Ecto neural progenitor cell (in vitro differentiated cells): ENCODE data around the gene MYO18B.

Experiments used
- DNase-seq: peaks from one replicate; pipeline ENCODE4 v3.0.0-alpha.2; 2018; ENCODE audit warnings: low spot score

Gene MYO18B

DNA sequence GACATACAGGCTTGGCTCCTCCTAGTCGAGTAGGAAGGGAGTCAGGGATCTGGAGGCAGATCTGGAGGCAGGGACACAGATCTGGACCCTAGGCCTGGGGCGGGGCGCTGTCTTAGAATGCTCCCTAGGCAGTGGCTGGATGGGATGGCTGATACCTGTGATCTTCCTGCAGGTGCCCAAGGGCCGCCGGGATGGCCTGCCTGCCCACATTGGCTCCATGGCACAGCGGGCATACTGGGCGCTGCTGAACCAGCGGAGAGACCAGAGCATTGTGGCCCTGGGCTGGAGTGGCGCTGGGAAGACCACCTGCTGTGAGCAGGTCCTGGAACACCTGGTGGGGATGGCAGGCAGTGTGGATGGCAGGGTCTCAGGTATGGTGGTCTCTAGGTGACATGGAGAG lies 35.4 kb downstream of the MYO18B start:
- DNase-seq: no peak

DNA sequence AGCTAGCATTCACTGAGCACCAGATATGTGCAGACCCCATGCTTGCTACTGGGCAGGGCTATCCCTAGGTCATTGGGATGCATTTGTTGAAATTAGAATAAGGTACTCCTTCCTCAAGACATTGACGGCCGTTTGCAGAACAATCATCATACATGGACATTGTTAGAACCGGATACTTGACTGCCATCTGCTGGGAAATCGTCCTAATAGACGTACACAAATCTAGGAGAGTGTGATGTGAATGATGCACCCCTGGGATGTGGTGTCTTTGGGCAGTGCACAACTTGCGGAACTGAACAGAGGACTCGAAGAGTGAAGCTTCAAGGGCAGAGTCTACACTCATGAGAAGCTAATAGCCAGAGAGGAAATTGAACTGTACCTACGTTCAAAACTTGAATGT lies 35.9 kb downstream of the MYO18B start:
- no peak for DNase-seq

DNA sequence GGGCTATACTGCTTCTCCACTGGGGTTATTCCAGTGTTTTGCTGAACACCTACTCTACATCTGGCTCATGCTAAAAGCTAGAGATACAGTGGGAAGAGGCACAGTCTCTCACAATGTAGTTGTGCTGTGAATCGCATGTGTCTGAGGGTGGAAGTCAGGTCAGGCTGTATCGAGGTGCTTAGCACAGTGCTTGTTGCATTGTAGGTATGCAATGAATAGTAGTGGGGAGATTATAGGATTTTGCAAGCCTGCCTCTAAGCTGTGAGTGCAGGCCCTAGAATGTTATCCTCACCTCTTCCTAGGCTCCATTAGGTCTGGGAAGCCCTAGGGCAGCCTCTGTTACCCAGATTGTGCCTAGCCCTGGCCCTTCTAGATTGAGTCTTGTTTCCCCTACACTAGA lies 37.4 kb downstream of the MYO18B start:
- DNase-seq: no peak

DNA sequence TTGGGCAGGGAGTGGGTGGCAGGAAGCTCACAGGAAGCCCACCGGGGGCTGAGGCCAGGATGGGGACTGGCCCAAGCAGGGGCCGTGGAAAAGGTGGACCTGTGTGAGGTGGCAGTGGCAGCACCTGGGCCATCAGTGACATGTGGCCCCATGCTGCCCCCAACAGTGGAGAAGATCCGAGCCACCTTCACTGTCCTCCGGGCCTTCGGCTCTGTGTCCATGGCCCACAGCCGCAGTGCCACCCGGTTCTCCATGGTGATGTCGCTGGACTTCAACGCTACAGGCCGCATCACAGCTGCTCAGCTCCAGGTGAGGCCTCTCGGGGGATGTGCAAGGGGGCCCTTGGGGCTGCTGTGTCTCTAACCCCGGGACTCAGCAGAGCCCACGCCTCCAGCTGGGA lies 37.9 kb downstream of the MYO18B start:
- no peak for DNase-seq

DNA sequence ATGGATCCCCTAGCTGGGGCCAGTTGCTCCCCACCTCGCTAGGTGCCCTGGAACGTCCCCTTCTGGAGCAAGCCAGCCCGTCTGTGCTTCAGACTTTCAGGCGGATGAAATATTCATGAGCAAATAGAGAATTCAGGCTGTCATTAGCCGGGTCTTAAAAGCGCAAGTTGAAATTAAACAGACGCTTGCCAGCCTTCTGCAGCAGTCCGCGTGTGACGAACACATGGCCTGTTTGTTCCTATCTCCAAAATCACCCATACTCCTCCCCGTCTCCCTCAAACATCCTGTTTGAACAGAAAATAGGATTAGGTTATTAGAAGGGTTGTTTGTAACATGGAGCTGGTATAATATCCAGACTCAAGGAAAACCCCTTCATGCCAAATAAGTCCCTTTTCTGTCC lies 38.7 kb downstream of the MYO18B start:
- no peak for DNase-seq

DNA sequence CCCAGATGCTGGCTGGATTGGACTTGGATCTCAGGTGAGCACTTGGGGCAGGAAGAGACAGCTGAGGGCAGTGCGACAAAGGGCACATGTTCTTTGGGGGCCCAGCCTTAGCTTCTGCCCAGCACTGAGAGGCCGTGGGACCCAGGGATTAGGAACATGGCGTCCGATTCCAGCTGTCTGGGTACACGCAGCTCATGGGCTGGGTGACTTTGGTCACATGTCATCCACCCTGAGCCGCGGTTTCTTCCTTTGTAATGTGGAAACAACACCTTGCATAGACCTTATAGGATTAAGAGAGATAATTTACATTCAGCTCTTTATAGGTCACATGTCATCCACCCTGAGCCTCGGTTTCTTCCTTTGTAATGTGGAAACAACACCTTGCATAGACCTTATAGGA lies 39.8 kb downstream of the MYO18B start:
- DNase-seq: no peak

DNA sequence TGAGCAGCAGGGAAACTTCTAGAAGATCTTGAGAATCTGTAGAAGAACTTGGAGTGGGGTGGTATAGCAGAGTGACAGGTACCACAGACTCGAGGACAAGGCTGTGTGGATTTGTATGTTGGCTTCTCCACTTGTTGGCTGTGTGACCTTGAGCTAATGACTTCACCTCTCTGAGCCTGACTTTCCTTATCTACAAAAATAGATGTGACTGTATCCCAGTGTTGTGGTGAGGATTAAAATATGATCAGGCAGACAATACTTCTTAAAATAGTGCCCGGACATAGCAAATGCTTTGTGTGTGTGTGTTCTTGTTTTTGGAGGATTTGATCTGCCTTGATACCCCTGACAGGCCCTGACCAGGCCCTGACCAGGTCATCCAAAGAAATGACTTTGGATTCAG lies 40.8 kb downstream of the MYO18B start:
- DNase-seq: no peak

DNA sequence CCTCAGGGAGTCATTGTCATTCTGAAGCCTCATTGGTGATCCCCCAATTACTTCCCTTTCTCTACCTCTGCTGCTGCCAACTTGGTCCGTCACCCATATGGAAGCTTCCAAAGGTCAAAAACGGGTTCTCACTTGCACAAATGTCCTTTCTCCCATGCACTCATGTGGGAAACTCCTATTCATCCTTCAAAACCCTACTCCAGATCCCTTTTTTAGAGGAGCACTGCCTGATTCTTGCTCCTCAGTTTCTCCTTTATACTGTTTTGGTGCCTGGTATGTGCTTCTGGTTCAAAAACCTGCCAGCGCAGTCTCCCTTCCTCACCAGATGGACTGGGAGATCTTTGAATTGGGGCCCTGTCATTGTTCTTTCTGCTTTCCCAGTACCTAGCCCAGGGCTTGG lies 41.9 kb downstream of the MYO18B start:
- no peak for DNase-seq

DNA sequence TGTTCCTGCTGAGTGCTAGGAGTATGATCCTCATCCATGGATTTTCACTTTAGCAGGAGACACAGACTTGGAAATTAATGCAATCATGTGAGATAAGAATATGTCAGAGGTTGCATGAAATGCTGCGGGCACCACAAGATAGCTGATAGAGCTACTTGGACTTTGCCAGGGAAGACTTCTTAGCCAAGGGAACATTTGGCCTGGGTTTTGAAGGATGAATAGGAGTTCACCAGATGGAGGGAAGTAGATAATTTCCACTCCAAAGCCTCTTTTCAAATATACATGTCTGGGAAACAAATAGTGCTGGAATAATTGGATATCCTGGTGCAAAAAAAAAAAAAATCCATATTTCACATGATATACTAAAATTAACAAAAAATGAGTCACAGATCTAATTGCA lies 44.2 kb downstream of the MYO18B start:
- DNase-seq: no peak

DNA sequence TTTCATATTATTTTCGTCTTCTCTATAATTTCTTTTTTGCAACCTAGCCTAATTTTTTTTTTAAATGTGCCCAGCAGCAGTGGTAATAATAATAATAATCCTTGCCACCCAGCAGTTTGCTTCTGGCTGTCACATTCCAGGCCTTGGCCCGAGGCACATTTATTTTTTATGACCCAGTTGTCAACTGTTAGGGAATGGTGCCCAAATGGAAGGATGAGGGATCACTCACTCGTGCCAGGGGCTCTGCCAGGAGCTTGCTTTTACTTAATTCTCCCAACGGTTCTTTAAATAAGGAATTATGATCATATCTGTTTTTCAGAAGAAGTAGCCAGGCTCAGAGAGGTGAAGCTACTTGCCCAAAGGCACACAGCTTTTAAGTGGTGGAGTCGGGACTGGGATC lies 49.6 kb downstream of the MYO18B start:
- no peak for DNase-seq

DNA sequence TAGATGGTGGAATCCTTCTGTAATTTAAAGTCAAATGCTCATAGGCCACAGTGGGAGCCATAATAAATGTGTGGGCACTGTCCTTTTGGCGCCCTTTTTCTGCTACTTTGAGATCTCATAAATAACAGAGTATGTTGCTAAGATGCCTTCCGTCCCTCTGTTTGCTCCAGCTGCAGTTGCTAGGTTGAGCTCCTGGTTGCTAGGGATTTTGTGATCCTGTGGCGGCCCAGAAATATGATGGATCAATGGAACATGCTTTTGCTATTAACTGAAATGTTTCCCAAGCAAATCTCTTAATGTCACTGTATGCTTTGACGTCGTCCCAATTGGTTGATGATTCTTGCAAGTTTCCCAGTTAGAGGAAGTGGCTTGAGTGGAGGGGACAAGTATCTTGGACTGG lies 53.5 kb downstream of the MYO18B start:
- no peak for DNase-seq

DNA sequence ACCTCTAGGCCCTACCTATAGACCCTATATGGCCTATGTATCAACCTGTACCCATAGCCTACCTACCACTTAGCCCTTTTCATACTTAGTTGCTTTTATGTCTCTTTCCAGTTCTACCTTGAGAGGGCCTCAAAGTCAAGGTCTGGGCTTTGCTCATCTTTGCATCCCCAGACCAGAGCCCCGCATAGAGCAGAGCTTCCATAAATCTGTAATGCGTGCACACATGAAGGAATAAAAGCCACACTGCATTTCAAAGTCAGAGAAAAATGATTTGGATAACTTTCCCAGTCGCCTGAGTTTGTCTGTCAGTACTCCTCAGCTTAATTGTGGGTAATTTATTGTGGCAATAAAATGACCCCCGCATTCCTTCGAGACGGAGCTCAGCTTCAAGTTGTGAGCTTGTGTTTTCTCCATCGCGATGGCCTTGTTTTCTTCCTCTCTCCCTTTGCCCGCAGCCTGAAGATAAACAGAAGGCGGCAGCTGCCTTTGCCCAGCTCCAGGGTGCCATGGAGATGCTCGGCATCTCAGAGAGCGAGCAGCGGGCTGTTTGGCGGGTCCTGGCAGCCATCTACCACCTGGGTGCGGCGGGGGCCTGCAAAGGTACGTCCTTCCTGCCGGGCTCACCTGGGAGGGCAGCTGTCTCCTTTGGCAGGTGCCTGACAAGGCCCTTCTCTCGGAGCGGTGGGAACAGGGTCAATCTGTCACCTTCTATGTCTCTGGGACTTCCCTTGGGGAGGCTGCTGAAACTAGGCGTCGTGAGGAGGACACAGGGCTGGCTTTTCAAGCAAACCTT lies 55.7 kb downstream of the MYO18B start:
- DNase-seq: no peak

DNA sequence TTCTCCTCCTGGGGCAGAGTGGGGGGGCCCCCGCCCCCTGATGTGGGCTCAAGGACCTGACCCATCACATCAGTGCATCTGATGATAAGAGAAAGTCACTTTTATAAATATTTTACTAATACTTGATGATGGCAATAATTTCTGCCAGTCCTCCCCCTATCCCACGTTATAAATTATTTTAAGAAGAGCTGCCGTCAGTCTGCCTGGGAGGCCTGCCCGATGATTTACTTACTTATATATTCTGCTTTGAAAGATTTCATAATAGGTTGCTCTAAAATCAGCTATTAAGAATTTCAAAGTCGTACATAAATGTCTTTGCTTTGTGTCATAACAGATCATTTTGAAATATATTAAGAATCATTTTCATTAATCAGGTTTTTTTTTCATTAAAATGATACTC lies 58.8 kb downstream of the MYO18B start:
- DNase-seq: no peak

DNA sequence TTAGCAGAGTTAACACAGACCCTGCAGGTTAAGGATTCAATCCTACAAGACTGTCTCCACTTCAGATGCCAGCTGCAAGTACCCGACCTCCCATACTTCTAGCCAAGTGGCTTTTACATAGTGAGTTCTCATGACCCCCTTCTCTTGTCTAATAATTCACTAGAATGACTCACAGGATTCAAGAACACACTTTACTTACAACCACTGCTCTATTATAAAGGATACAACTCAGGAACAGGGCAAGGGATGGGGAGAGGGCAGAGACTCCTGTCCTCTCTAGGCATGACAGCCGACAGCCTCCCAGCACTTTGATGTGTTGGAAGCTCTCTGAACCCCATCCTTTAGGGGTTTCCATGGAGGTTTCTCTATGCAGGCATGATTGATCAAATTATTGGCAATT lies 60.0 kb downstream of the MYO18B start:
- DNase-seq: no peak

DNA sequence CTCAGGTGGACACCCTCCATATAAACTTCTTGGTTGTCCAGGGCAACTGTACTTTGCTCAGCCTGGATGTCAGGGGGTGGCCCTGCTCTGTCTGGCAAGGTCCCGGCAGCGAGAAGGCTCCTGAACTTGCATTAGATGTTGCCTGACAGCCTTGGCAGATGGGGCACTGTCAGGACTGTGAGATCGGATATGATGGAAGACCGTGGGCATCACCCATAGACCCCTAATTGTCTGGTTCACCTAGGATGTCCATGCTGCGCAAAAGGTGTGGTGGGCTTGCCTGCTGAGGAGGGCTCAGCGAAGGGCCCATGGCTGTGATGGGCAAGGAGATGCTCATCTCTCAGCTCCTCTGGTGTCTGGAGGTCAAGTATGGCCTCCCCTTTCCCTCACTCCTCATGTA lies 62.7 kb downstream of the MYO18B start:
- DNase-seq: no peak

DNA sequence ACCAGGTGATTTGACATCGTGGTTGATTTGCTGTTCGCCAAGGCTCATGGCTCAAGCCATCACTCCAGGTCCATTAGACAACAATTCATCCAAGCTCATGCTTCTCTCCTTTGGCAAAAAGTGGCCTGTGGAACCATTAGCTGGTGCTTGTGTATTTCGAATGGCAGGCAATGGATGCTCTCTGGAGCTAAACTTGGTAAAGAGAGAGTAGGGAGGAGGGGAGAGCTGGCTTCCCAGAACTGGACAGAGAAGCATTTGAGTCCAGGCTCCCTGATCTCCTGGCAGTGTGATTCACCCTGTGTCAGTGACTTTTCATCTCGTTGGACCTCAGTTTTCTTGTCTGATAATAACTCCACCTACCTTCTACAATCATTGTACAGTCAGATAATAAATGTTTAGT lies 64.6 kb downstream of the MYO18B start:
- no peak for DNase-seq

DNA sequence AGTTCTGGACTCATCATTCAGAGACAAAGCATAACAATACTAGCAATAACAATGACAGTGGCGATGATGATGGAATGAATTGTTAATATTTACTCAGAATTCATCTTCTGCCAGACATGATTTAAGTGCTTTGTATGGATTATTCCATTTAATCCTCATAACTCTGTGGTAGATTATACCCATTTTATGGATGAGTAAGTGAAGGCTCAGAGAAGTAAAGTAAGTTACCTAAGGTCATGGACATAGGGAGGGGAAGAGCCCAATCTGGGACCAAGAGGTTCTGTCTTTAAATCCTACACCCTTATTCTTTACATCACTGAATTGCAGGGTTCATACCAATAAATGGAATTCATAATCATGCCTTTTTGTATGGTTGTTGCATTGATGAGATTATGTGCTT lies 72.7 kb downstream of the MYO18B start:
- DNase-seq: no peak

DNA sequence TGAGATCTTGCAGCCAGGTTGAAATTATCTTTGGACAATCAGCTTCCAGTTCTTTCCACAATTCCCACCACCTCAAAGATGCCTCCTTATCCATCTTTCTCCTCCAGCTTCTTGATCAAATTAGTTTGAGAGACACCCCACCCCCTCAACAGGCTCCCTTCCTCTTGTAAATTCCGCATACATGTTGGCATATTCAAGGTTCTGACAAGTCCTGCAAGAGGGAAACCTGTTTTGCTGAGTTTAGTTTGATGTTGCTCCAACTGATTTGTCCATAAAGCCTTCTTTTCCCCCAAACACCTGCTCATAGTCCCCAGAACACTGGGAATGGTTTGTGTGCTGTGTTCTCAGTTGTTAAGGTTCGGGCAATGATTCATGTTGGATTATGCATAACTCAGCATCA lies 73.6 kb downstream of the MYO18B start:
- no peak for DNase-seq

DNA sequence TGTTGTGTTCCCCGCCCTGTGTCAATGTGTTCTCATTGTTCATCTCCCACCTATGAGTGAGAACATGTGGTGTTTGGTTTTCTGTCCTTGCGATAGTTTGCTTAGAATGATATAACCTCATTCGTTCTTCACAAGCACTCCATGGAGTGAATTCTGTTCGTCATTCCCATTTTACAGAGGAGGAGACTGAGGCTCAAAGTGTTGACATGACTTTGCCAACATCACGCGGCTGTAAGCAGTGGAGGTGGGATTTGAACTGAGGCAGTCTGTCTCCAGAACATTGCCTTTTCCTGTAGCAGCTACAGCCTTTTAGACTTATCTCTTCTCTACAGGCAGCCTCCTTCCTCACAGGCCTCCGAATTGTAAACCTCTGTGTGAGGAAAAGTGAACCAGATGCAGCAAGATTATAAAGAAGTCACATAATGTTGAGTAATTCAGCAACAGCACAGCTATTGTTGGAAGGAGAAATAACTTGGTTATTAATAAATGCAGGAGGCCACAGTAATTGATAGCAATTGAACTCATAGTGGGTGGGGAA lies 74.6 kb downstream of the MYO18B start:
- DNase-seq: no peak

DNA sequence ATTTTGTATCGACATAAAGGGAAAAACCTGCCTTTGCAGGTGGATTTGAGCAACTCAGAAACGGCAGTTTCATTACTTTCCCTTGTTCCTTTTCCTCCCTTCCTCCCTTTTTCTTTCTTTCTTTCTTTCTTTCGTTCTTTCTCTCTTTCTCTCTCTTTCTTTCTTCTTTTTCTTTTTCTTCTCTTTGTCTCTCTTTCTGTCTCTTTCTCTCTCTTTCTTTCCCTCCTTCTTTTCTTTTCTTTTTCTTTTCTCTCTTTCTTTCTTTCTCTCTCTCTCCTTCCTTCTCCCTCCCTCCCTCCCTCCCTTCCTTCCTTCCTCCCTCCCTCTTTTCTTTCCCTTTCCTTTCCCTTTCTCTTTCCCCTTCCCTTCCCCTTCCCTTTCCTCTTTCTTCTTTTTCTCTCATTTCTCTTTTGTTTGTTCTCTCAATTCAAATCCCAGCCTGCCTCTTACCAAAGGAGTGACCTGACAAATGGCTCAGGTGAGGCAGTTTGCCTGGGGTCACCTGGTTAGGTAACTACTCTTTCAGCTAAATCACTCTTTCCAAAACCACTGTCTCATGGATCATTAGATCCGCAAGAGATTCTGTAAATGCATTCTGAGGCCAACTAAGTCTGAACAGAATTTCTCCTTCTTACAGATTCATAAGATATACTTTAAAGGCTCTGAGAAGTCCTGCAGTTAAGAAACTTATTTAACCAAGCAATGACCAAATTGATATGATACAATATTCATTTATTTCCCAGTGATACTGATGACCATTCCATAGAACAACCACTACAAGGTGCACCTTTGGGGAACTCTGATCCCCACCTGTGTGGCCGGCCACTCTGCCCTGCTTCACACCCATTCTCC lies 75.3 kb downstream of the MYO18B start:
- no peak for DNase-seq

DNA sequence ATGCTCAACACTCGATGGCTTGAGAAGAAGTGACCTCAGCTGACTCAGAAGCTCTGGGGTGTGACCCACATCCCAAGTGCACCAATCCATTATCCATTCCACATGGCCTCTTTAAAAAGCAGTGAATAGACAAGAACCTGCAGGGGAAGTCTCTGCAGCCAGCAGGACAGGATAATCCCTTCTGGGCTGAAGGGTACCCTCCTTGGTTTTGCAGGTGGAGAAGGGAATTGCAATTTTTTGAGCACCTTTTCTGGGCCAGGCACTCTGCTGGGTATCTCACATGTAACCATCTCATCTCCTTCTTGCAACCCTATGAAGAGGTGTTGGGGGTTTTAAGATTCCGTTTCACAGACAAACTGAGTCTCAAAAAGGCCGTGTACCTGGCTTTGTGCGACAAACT lies 76.6 kb downstream of the MYO18B start:
- DNase-seq: no peak

DNA sequence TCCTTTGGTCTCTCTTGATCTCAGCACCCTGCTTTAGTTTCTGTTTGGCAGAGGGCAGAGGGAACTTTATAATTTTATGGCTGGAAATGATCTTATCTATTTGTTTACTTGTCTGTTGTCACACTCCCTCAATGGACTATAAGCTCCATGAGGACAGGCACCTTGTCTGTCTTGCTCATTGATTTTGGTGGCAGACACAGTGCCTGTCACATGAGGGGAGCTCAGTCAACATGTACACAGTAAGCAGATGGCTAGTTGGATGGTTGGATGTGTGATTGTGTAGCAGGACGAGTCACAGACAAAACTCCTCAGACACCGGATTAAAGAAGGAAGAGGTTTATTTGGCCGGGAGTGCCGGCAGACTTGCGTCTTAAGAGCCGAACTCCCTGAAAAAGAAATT lies 80.4 kb downstream of the MYO18B start:
- DNase-seq: no peak

DNA sequence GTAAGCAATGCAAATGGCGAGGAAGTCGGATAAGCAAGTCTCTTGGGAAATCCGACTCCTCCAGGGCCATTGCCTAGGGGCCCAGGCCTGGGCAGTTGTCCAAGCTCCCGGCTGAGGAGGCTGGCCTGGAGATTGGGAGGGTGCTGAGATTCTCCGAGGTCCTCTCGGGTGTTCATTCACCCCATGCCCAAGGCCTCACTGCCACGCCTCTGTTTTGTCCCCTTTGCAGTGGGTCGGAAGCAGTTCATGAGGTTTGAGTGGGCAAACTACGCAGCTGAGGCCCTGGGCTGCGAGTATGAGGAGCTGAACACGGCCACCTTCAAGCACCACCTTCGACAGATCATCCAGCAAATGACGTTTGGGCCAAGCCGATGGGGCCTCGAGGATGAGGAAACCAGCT lies 81.3 kb downstream of the MYO18B start:
- DNase-seq: no peak
